ENCODE data around the gene TMEM132C.

TMEM132C gene

DNA sequence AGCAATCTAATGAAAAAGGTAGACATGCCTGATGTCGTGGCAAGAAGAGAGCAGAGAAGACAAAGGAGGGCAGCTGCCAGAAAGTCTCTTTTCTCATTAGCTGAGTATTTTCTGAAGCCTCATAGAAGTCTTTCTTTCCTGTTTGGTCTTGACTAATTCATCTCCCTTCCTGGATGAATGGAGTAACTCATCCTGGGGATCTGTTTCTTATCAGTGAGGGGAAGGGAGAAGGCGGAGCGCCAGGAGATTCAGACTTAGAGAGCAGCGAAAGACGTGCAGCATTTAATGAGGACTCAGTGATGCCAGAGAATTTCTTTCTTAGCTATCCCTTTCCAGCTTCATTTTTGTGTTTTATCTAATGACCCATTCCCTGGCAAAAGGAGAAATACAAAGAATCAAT is 467.4 kb downstream of the TMEM132C start:
- H3K4me3 ChIP-seq (replicated peaks; ENCODE audit: low read depth, low read length) = no peak overlapping the region
- no peak for DNase-seq (ENCODE audit: extremely low read depth, low read depth)
- TF ChIP-seq, protein P1, sequence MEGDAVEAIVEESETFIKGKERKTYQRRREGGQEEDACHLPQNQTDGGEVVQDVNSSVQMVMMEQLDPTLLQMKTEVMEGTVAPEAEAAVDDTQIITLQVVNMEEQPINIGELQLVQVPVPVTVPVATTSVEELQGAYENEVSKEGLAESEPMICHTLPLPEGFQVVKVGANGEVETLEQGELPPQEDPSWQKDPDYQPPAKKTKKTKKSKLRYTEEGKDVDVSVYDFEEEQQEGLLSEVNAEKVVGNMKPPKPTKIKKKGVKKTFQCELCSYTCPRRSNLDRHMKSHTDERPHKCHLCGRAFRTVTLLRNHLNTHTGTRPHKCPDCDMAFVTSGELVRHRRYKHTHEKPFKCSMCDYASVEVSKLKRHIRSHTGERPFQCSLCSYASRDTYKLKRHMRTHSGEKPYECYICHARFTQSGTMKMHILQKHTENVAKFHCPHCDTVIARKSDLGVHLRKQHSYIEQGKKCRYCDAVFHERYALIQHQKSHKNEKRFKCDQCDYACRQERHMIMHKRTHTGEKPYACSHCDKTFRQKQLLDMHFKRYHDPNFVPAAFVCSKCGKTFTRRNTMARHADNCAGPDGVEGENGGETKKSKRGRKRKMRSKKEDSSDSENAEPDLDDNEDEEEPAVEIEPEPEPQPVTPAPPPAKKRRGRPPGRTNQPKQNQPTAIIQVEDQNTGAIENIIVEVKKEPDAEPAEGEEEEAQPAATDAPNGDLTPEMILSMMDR (IDR thresholded peaks at IDR 0.05; ENCODE audit: low read depth, low read length, missing control alignments) = no peak

DNA sequence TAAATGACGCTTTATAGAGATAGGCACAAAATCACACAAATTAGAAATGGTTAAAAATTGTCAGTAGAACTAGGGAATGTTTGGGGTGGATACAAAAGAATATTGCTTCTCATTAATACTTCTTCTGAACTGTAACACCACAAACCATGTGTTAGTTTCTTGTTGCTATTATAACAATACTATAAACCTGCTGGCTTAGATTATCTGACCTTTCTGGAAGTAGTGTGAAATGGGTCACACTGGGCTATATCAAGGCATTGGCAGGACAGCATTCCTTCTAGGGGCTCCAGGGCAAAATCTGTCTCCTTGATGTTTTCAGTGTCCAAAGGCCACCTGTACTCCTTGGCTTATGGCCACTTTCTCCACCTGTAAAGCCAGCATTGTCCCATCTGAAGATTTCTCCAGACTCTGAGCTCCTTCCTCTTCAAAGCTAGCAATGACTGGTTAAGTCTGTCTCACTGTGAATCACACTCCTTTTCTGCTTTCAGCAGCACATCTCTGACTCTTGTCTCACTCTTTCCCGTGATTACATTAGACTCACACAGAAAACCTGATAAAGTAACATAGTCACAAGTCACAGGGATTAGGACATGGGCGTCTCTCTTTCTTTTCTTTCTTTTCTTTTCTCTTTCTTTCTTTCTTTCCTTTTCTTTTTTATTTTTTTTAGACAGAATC is 470.5 kb downstream of the TMEM132C start:
- H3K4me3 ChIP-seq (replicated peaks; ENCODE audit: low read depth, low read length) = no peak overlapping the region
- DNase-seq (ENCODE audit: extremely low read depth, low read depth) = no peak
- TF ChIP-seq, protein P1 (IDR thresholded peaks at IDR 0.05; ENCODE audit: low read depth, low read length, missing control alignments) = no peak

DNA sequence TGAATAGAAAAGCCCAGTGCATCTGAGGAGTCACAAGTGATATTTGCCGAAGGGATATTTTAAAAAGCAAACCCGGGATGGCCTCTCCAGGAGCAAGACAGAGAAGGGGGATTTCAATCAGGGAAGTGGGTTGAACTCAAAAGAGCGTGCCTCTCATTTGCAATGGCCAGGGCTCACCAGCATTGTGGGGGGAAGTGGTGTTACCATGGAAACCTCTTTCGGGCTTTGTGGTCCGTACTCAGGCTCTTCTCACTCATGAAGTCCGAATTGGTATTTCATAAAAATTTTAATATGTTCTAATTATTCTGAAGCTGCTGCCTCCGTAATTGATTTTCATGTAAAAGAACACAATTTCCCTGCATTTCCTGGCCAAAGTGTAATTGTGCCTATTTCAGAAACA is 476.9 kb downstream of the TMEM132C start:
- TF ChIP-seq, protein P1 (IDR thresholded peaks at IDR 0.05; ENCODE audit: low read depth, low read length, missing control alignments) = no peak
- H3K4me3 ChIP-seq (replicated peaks; ENCODE audit: low read depth, low read length) = no peak overlapping the region
- no peak for DNase-seq (ENCODE audit: extremely low read depth, low read depth)

DNA sequence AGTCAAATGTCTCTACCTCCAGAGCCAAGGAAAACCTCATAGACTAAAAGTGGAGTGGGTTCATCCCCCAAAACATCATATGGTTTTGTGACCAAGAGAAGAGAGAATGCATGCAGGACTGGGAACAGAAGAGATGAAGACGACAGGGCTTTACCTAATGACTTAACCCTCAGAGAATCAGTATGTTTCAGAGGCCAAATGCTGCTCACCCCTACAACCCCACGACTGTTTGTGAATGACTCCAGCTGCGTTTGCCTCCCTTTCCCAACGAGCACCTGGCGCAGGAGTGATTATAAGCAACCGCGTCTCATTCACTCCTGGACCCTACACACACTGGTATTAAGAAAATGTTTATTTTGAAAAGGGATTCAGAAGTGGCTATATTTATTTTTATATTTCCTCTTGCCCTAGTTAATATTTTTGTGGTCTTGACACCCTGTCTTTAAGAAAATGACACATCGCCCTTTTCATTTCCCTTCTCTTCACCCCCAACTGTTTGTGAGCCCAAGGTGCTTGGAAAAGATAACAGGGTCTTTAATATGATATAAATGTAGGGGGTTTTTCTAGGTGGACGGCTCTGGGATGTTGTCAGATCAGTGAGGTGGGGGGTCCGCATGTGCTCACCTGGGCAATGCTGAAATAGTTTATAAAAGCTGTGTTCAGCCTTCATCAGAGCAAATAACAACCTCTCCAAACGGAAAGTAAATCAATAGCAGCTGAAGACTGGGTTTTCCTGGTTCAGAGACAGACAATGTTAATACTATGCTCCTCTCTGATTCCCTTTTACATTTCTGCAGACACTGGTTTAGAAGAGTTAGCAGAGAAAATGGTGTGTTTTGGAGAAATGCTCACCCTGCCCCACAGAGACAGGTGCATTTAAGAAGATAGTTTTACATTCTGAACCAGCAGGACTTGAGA is 479.1 kb downstream of the TMEM132C start:
- no peak for DNase-seq (ENCODE audit: extremely low read depth, low read depth)
- TF ChIP-seq, protein P1 (IDR thresholded peaks at IDR 0.05; ENCODE audit: low read depth, low read length, missing control alignments) = no peak
- H3K4me3 ChIP-seq (replicated peaks; ENCODE audit: low read depth, low read length) = no peak overlapping the region

GRCh38 chr12:128747441-128747840 is 480.5 kb downstream of the TMEM132C start:
- TF ChIP-seq, protein P1 (IDR thresholded peaks at IDR 0.05; ENCODE audit: low read depth, low read length, missing control alignments) = no peak

GRCh38 chr12:128752386-128752785 is 485.4 kb downstream of the TMEM132C start:
- DNase-seq (ENCODE audit: extremely low read depth, low read depth) = no peak
- TF ChIP-seq, protein P1 (IDR thresholded peaks at IDR 0.05; ENCODE audit: low read depth, low read length, missing control alignments) = no peak
- H3K4me3 ChIP-seq (replicated peaks; ENCODE audit: low read depth, low read length) = no peak overlapping the region

More at GRCh38 chr12:128747441-128747840, 480.5 kb downstream of the TMEM132C start:
- DNase-seq (ENCODE audit: extremely low read depth, low read depth) = no peak
- no peak overlapping the region for H3K4me3 ChIP-seq (replicated peaks; ENCODE audit: low read depth, low read length)

Measured in HFF-Myc (cell line).